SJCRH30 (cell line): Measurements from ENCODE around the gene SPAG7. TPM values are rescaled to one million over a fixed set of nuclear protein-coding genes. Genes with fewer than 3 reads are reported as not detected.
A peak's percentile ranks its signal among the peaks of the same experiment; 100 is the strongest.

ENCODE experiments used
- DNase-seq, 2 experiments: peaks; one replicate each; pipeline ENCODE4 v3.0.0-alpha.2; 2015 to 2020
- H3K27ac ChIP-seq: fragments of 250-450 bp; sonication (Bioruptor Pico); 2 replicates; pipeline ENCODE4 v1.5.1; 2020; ENCODE audit warnings: mild to moderate bottlenecking, moderate library complexity
- H3K27me3 ChIP-seq: fragments of 250-450 bp; sonication (Bioruptor Pico); 2 replicates; pipeline ENCODE4 v1.5.1; 2020; ENCODE audit warnings: mild to moderate bottlenecking, moderate library complexity
- H3K36me3 ChIP-seq: fragments of 250-450 bp; sonication (Bioruptor Pico); 2 replicates; pipeline ENCODE4 v1.5.1; 2020; ENCODE audit warnings: mild to moderate bottlenecking, moderate library complexity
- H3K4me1 ChIP-seq: fragments of 250-450 bp; sonication (Bioruptor Pico); 2 replicates; pipeline ENCODE4 v1.5.1; 2020; ENCODE audit warnings: mild to moderate bottlenecking, moderate library complexity
- H3K4me3 ChIP-seq: fragments of 250-450 bp; sonication (Bioruptor Pico); 2 replicates; pipeline ENCODE4 v1.5.1; 2020; ENCODE audit warnings: mild to moderate bottlenecking, moderate library complexity
- H3K9me3 ChIP-seq: fragments of 250-450 bp; sonication (Bioruptor Pico); replicated peaks from 2 replicates; pipeline ENCODE4 v1.5.1; 2020; ENCODE audit warnings: mild to moderate bottlenecking, moderate library complexity
- total RNA-seq: library from RNA; depleted of rRNA; stranded (reverse); fragments of >200 nt; shearing (Covaris generic); gene quantifications from 2 replicates; pipeline ENCODE4 v1.2.3, GENCODE V29; 2014; rRNA removed

SPAG7 gene, protein sequence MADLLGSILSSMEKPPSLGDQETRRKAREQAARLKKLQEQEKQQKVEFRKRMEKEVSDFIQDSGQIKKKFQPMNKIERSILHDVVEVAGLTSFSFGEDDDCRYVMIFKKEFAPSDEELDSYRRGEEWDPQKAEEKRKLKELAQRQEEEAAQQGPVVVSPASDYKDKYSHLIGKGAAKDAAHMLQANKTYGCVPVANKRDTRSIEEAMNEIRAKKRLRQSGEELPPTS
- total RNA-seq: 36.8 and 39.1 TPM in 2 replicates

- H3K4me3 ChIP-seq: peak within 1 kb of the TSS; percentile 75
- no peaks in the 10 kb centered on the region for H3K36me3 ChIP-seq
- peak within 1 kb of the TSS; percentile 83 for H3K27ac ChIP-seq
- no peaks in the 10 kb centered on the region for H3K4me1 ChIP-seq
- peak; percentile 87 to 93 for DNase-seq
- H3K27me3 ChIP-seq: no peaks in the 10 kb centered on the region
- H3K9me3 ChIP-seq: no peaks in the 10 kb centered on the region
These were observed at the start of gene SPAG7 for GRCh38 chr17:4967539-4968485. Gene SPAG7 (minus strand): TSS chr17:4967817. CDS start chr17:4967804, 13 bp downstream.

DNA sequence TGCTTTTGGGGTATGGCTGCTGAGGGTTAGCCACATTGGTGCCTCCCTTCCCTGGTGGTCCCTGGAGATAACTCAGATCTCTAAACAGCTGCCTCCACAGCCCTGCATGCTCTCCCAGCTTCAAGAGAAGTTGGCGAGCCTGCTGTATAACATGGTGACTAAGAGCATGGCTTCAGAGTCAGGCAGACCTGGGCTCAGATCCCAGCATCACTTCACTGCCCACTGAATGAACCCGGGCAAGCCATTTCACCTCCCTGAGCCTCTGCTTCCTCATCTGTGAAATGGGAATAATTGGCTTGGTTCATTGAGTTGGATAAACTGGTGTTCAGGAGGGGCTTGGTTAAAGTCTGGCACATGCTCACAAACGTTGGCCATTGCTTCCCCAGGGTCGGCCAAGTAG, 46.7 kb upstream of the SPAG7 start:
- Histone ChIP-seq H3K27ac (no peak overlapping the region), H3K9me3 (no peaks in the 10 kb centered on the region), H3K27me3 (no peaks in the 10 kb centered on the region), H3K36me3 (no peaks in the 10 kb centered on the region), H3K4me3 (no peak overlapping the region), H3K4me1 (no peaks in the 10 kb centered on the region)
- DNase-seq: no peak

DNA sequence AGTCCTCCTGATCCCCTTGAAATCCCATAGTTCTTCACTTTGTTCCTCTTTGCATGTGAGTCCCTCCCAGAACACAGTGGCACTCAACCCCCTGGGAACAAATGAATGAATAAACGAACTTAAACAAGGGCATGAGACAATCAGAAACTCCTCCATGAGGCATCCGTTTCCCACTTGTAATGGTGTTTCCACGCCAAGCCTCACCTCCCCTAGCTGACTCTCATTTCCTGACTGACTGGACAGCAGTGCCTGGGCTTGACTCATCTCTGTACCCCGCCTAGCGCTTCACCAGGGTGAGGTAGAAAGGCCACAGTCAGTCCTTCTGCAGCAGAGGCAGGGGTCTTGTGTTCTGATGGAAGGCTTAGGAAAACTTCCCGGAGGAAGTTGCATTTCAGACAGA, 44.3 kb upstream of the SPAG7 start:
- H3K27ac ChIP-seq: no peak overlapping the region
- no peaks in the 10 kb centered on the region for H3K36me3 ChIP-seq
- H3K9me3 ChIP-seq: no peaks in the 10 kb centered on the region
- DNase-seq: no peak
- no peak overlapping the region for H3K4me3 ChIP-seq
- no peaks in the 10 kb centered on the region for H3K4me1 ChIP-seq
- H3K27me3 ChIP-seq: no peaks in the 10 kb centered on the region

GRCh38 chr17:5003214-5003867, 35.7 kb upstream of the SPAG7 start:
- Histone ChIP-seq H3K27me3 (no peaks in the 10 kb centered on the region), H3K36me3 (peaks cover 11% of the 10 kb centered on the region), H3K27ac (no peak overlapping the region), H3K9me3 (no peaks in the 10 kb centered on the region), H3K4me3 (no peak overlapping the region), H3K4me1 (no peaks in the 10 kb centered on the region)
- DNase-seq: no peak

- no peak for DNase-seq
- Histone ChIP-seq H3K4me3 (no peak overlapping the region), H3K27ac (no peak overlapping the region), H3K36me3 (peaks cover 11% of the 10 kb centered on the region), H3K27me3 (no peaks in the 10 kb centered on the region), H3K4me1 (no peaks in the 10 kb centered on the region), H3K9me3 (no peaks in the 10 kb centered on the region)
These were observed 34.6 kb upstream of the SPAG7 start for GRCh38 chr17:5002121-5002788.

DNA sequence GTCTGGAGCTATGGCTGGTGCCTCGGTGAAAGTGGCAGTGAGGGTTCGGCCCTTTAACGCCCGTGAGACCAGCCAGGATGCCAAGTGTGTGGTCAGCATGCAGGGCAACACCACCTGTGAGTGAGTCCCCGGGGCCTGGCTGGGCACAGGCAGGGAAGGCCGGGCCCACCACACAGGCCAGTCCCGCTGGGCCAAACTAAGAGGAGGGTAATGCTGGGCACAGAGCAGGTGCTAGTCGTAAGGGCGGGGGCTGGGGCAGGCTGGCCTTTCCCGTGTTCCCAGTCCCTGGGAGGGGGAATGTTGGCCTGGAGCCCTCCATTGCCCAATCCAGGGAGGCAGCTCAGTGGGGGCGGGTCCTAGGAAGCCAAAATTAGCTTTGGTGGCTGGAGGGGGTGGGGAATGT, 32.6 kb upstream of the SPAG7 start:
- Histone ChIP-seq H3K9me3 (no peaks in the 10 kb centered on the region), H3K27ac (no peak overlapping the region), H3K36me3 (peaks cover 9% of the 10 kb centered on the region; the same call in 1 of the 2 replicates), H3K27me3 (no peaks in the 10 kb centered on the region), H3K4me1 (no peaks in the 10 kb centered on the region), H3K4me3 (no peak overlapping the region)
- no peak for DNase-seq

GRCh38 chr17:4999430-5000093, 31.9 kb upstream of the SPAG7 start:
- no peaks in the 10 kb centered on the region for H3K9me3 ChIP-seq
- no peak overlapping the region for H3K27ac ChIP-seq
- H3K36me3 ChIP-seq: 0 out of 2 replicates have a peak, but pooled peaks cover 4% of the 10 kb centered on the region
- no peaks in the 10 kb centered on the region for H3K27me3 ChIP-seq
- H3K4me1 ChIP-seq: no peaks in the 10 kb centered on the region
- no peak overlapping the region for H3K4me3 ChIP-seq
- DNase-seq: no peak

- H3K27ac ChIP-seq: no peak overlapping the region
These were observed 31.3 kb upstream of the SPAG7 start for GRCh38 chr17:4998732-4999429.

GRCh38 chr17:4998027-4998731, 30.6 kb upstream of the SPAG7 start:
- no peaks in the 10 kb centered on the region for H3K4me1 ChIP-seq
- no peaks in the 10 kb centered on the region for H3K27me3 ChIP-seq
- peak overlapping the region; percentile 69; the same call in 1 of the 2 replicates for H3K27ac ChIP-seq
- peak overlapping the region; percentile 72 for H3K4me3 ChIP-seq
- peak in 1 of 2 experiments; percentile 28 for DNase-seq
- no peaks in the 10 kb centered on the region for H3K36me3 ChIP-seq
- H3K9me3 ChIP-seq: no peaks in the 10 kb centered on the region

More at GRCh38 chr17:4998732-4999429, 31.3 kb upstream of the SPAG7 start:
- Histone ChIP-seq H3K4me3 (peak overlapping the region; percentile 72), H3K36me3 (0 out of 2 replicates have a peak, but pooled peaks cover 4% of the 10 kb centered on the region), H3K4me1 (no peaks in the 10 kb centered on the region), H3K9me3 (no peaks in the 10 kb centered on the region), H3K27me3 (no peaks in the 10 kb centered on the region)
- no peak for DNase-seq

GRCh38 chr17:4997302-4998026, 29.8 kb upstream of the SPAG7 start, which contains the start of the genes INCA1 and KIF1C:
Gene INCA1 (minus strand): TSS chr17:4997522. CDS start chr17:4994437, 3,085 bp downstream.
Gene KIF1C (plus strand): TSS chr17:4997950. CDS start chr17:5000247, 2,297 bp downstream.
- H3K4me3 ChIP-seq: peak within 1 kb of the TSS; percentile 72
- H3K9me3 ChIP-seq: no peaks in the 10 kb centered on the region
- no peaks in the 10 kb centered on the region for H3K27me3 ChIP-seq
- H3K4me1 ChIP-seq: no peaks in the 10 kb centered on the region
- H3K36me3 ChIP-seq: no peaks in the 10 kb centered on the region
- H3K27ac ChIP-seq: peak within 1 kb of the TSS; percentile 69
- peak; percentile 87 to 88 for DNase-seq

DNA sequence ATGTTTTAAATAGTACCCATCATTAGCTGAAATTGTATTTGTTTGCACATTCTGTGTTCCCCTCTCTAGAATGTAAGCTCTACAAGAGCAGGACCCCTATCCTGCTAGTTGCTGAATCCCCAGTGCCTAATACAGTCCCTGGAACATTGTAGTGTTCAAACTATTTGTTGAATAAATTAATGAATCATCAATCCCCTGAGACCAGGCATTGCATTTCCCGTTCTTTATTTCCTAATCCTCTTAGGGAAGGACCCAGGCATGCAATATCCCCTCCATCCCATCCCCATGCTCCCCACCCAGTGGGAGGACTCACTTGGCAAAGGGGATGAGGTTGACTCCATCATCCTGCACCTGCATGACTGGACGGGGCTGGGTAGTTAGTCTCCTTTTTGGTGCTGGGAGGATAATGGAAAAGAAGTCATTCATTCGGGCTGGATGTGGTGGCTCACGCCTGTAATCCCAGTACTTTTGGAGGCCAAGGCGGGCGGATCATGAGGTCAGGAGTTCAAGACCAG, 26.5 kb upstream of the SPAG7 start:
- H3K4me3 ChIP-seq: no peak overlapping the region
- H3K9me3 ChIP-seq: no peaks in the 10 kb centered on the region
- H3K27me3 ChIP-seq: no peaks in the 10 kb centered on the region
- H3K36me3 ChIP-seq: no peaks in the 10 kb centered on the region
- H3K27ac ChIP-seq: no peak overlapping the region
- no peak for DNase-seq
- no peaks in the 10 kb centered on the region for H3K4me1 ChIP-seq
